GM12873 (cell line): ENCODE measurements around the gene PLSCR1.

ENCODE experiments used
- CTCF ChIP-seq: IDR thresholded peaks from 2 replicates; pipeline ENCODE4 v1.5.1; 2012; ENCODE audit warnings: low read depth, mild to moderate bottlenecking, moderate library complexity, low read length, control low read depth; ENCODE audit not compliant: insufficient read depth; ENCODE audit errors: missing control alignments

PLSCR1 gene, protein sequence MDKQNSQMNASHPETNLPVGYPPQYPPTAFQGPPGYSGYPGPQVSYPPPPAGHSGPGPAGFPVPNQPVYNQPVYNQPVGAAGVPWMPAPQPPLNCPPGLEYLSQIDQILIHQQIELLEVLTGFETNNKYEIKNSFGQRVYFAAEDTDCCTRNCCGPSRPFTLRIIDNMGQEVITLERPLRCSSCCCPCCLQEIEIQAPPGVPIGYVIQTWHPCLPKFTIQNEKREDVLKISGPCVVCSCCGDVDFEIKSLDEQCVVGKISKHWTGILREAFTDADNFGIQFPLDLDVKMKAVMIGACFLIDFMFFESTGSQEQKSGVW

DNA sequence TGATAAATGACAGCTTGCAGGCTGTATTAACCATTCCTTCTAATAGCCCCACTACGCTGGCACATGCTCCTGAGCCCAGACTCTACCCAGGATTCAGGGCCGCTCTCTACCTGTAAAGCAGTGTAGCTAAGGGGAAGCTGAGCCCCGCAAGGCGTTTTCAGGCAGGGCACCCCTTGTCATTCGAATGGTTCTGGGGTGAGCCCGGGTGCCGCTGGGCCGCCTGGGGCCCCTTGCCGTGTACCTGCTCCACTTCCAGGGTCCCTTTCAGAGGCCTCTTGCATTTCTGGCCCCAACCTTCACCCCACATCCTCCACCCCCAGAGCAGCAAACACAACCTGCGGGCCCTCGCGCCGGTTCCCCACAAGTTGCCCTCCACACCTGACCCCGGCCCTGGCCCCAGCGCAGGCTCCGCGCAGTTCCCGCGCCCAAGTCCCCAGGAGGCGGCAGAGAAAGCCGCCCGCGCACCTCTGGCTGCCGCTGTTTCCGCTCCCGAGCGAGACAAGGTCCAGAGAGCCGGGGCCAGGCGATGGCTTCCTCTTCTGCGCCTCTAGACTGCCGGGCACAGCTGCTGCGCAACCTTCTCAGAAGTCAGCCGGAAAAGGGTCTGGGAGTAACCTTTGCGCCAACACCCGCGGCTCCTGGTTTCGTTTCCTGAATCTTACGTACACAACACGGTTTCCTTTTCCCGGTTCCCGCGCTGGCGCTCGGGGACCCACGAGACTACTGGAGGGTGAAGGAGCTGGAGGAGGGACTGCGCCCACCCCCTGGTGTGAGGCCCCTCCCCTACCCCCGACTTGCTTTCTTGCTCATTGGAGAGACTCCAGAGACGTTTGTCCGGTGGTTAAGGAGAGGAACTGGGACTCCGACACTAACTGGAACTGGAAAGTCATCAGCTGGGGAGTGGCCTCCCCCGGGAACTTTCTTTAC lies at the start of gene PLSCR1:
Gene PLSCR1, minus strand, starts transcription at position 606 of the 927 bp plus-strand sequence. CDS start 8,055 bp downstream, outside the sequence.
- no peak for TF ChIP-seq CTCF

- no peak for TF ChIP-seq CTCF
Measured at GRCh38 chr3:146593776-146594175, 49.4 kb upstream of the PLSCR1 start.

- no peak for TF ChIP-seq CTCF
Measured at GRCh38 chr3:146590521-146590920, 46.1 kb upstream of the PLSCR1 start.

DNA sequence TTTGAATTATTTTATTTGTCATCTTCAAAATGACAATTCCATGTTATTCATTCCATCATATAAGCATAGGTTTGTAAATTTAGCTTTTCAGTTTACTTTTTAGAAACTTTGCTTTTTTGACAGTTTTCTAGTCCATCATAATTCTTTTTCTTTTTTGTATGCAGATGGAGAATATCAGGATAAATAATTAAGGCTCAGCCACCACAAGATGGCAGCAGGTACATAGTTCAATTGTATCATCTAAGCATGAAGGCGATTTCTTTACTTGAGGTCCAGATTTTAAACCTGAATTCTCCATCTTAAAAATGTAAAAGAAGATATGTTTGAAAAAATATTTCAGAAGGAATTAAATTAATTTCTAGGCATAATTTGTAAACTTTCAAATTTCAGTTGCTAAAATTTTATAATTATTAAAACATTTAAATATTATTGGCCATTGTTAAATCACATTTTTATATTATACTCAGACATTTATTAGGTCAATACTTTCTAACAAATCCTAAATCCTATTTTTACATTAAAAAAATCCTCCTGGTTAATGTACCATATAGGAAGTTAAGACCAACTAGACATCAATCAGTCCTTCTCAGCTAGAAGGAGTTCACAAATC lies 45.6 kb upstream of the PLSCR1 start:
- peak; percentile 44 for TF ChIP-seq CTCF

- no peak for TF ChIP-seq CTCF
Measured at GRCh38 chr3:146585156-146585555, 40.7 kb upstream of the PLSCR1 start.

- no peak for TF ChIP-seq CTCF
Measured at GRCh38 chr3:146581951-146582467, 37.6 kb upstream of the PLSCR1 start.
